Measurements from ENCODE around the gene RPS3. TPM values are rescaled to one million over a fixed set of nuclear protein-coding genes. Genes with fewer than 3 reads are reported as not detected.

RPS3 gene
- total RNA-seq, 2 experiments from 2014 or later: 4,753 to 4,828 TPM

GRCh38 chr11:75439495-75440120 lies 40.3 kb downstream of the RPS3 start:
- H3K27me3 ChIP-seq (ENCODE audit: control insufficient read depth in 1 of 2, insufficient read depth in 2 of 2, low read length in 2 of 2): no peaks in the 10 kb centered on the region
- intact Hi-C loops (cut with DNase I, micrococcal nuclease): no loop called here
- no peak overlapping the region for H3K4me3 ChIP-seq (ENCODE audit: low read length)
- H3K4me3 Mint-ChIP-seq: no peak overlapping the region
- H3K4me1 ChIP-seq (ENCODE audit: insufficient read depth, low read length): no peaks in the 10 kb centered on the region
- H3K4me1 Mint-ChIP-seq (ENCODE audit: low read depth): no peaks in the 10 kb centered on the region
- H3K36me3 ChIP-seq (ENCODE audit: insufficient read depth, low read length): peaks cover 5% of the 10 kb centered on the region
- POLR2A ChIA-PET: no interaction called here
- no peaks in the 10 kb centered on the region for H3K9me3 Mint-ChIP-seq
- ATAC-seq (ENCODE audit: poor library complexity) (no peak), DNase-seq (no peak)
- peaks cover 5% of the 10 kb centered on the region for H3K36me3 Mint-ChIP-seq (ENCODE audit: low read depth)
- H3K9me3 ChIP-seq (ENCODE audit: control insufficient read depth in 1 of 2, insufficient read depth in 1 of 2, low read length in 2 of 2): no peaks in the 10 kb centered on the region
- H3K27ac Mint-ChIP-seq: no peak overlapping the region
- CTCF ChIA-PET: no interaction called here
- no peak overlapping the region for H3K27ac ChIP-seq (ENCODE audit: low read depth in 1 of 2, low read length in 2 of 2)
- TF ChIP-seq CTCF (IDR thresholded peaks at IDR 0.05): no peak
- peaks cover 3% of the 10 kb centered on the region for H3K27me3 Mint-ChIP-seq

GRCh38 chr11:75440960-75441803 lies 41.9 kb downstream of the RPS3 start:
- no peak for TF ChIP-seq CTCF (IDR thresholded peaks at IDR 0.05)
- Histone ChIP-seq H3K4me1 (ENCODE audit: insufficient read depth, low read length) (peaks cover 4% of the 10 kb centered on the region), H3K27me3 (ENCODE audit: control insufficient read depth in 1 of 2, insufficient read depth in 2 of 2, low read length in 2 of 2) (no peaks in the 10 kb centered on the region), H3K9me3 (ENCODE audit: control insufficient read depth in 1 of 2, insufficient read depth in 1 of 2, low read length in 2 of 2) (no peaks in the 10 kb centered on the region), H3K27ac (ENCODE audit: low read depth in 1 of 2, low read length in 2 of 2) (no peak overlapping the region), H3K4me3 (ENCODE audit: low read length) (no peak overlapping the region), H3K36me3 (ENCODE audit: insufficient read depth, low read length) (peaks cover 5% of the 10 kb centered on the region)
- ChIA-PET POLR2A (no interaction called here), CTCF (no interaction called here)
- H3K4me1 Mint-ChIP-seq (ENCODE audit: low read depth): no peaks in the 10 kb centered on the region
- no peak overlapping the region for H3K4me3 Mint-ChIP-seq
- no peaks in the 10 kb centered on the region for H3K36me3 Mint-ChIP-seq (ENCODE audit: low read depth)
- H3K27me3 Mint-ChIP-seq: no peaks in the 10 kb centered on the region
- ATAC-seq (ENCODE audit: poor library complexity) (no peak), DNase-seq (no peak)
- intact Hi-C loops (cut with DNase I, micrococcal nuclease): no loop called here
- H3K9me3 Mint-ChIP-seq: no peaks in the 10 kb centered on the region
- no peak overlapping the region for H3K27ac Mint-ChIP-seq

- H3K36me3 Mint-ChIP-seq (ENCODE audit: low read depth): no peaks in the 10 kb centered on the region
- POLR2A ChIA-PET: no interaction called here
Measured at GRCh38 chr11:75441804-75442132, 42.5 kb downstream of the RPS3 start.

More at GRCh38 chr11:75441804-75442132, 42.5 kb downstream of the RPS3 start:
- Histone ChIP-seq H3K9me3 (ENCODE audit: control insufficient read depth in 1 of 2, insufficient read depth in 1 of 2, low read length in 2 of 2) (no peaks in the 10 kb centered on the region), H3K4me3 (ENCODE audit: low read length) (no peak overlapping the region), H3K27ac (ENCODE audit: low read depth in 1 of 2, low read length in 2 of 2) (no peak overlapping the region), H3K36me3 (ENCODE audit: insufficient read depth, low read length) (peaks cover 5% of the 10 kb centered on the region), H3K4me1 (ENCODE audit: insufficient read depth, low read length) (peaks cover 4% of the 10 kb centered on the region), H3K27me3 (ENCODE audit: control insufficient read depth in 1 of 2, insufficient read depth in 2 of 2, low read length in 2 of 2) (no peaks in the 10 kb centered on the region)
- Mint-ChIP-seq H3K9me3 (no peaks in the 10 kb centered on the region), H3K4me1 (ENCODE audit: low read depth) (no peaks in the 10 kb centered on the region), H3K4me3 (no peak overlapping the region), H3K27ac (no peak overlapping the region), H3K27me3 (no peaks in the 10 kb centered on the region)
- intact Hi-C loops (cut with DNase I, micrococcal nuclease): no loop called here
- ATAC-seq (ENCODE audit: poor library complexity) (no peak), DNase-seq (no peak)
- CTCF ChIA-PET: no interaction called here
- no peak for TF ChIP-seq CTCF (IDR thresholded peaks at IDR 0.05)
